H9 (cell line): ENCODE measurements around the gene RAB2B. TPM values are rescaled to one million over a fixed set of nuclear protein-coding genes. Genes with fewer than 3 reads are reported as not detected.

ENCODE experiments used
- DNase-seq: peaks from one replicate; pipeline ENCODE4 v3.0.0-alpha.2; 2017
- H2AFZ ChIP-seq: one replicate; pipeline ENCODE4 v1.6.1; 2013; ENCODE audit warnings: mild to moderate bottlenecking, low read length, control low read depth, moderate library complexity
- H2AK5ac ChIP-seq: 2 replicates; pipeline ENCODE4 v1.6.1; 2013; ENCODE audit warnings: low read length, control low read depth, mixed read lengths; ENCODE audit not compliant: insufficient read length
- H2BK120ac ChIP-seq: one replicate; pipeline ENCODE4 v1.6.1; 2013; ENCODE audit warnings: low read depth, mild to moderate bottlenecking, low read length, control low read depth, inconsistent platforms; ENCODE audit not compliant: poor library complexity, severe bottlenecking
- H2BK12ac ChIP-seq: 2 replicates; pipeline ENCODE4 v1.6.1; 2013; ENCODE audit warnings: low read length, control low read depth, mixed read lengths, low read depth; ENCODE audit not compliant: insufficient read length
- H2BK15ac ChIP-seq: 2 replicates; pipeline ENCODE4 v1.6.1; 2013; ENCODE audit warnings: low read depth, low read length, control low read depth
- H2BK20ac ChIP-seq: one replicate; pipeline ENCODE4 v1.6.1; 2013; ENCODE audit warnings: low read depth, mild to moderate bottlenecking, low read length, control low read depth, inconsistent platforms; ENCODE audit not compliant: poor library complexity, severe bottlenecking
- H2BK5ac ChIP-seq: 2 replicates; pipeline ENCODE4 v1.6.1; 2013; ENCODE audit warnings: low read length, control low read depth, mixed read lengths; ENCODE audit not compliant: insufficient read length
- H3K14ac ChIP-seq: 2 replicates; pipeline ENCODE4 v1.6.1; 2013; ENCODE audit warnings: low read length, control low read depth; ENCODE audit not compliant: insufficient read depth
- H3K18ac ChIP-seq: 2 replicates; pipeline ENCODE4 v1.6.1; 2013; ENCODE audit warnings: low read depth, mild to moderate bottlenecking, mixed read lengths, low read length, control low read depth; ENCODE audit not compliant: insufficient read length
- H3K23ac ChIP-seq: 2 replicates; pipeline ENCODE4 v1.6.1; 2013; ENCODE audit warnings: low read length, control low read depth, mixed read lengths, low read depth; ENCODE audit not compliant: insufficient read length
- H3K23me2 ChIP-seq: 2 replicates; pipeline ENCODE4 v1.6.1; 2013; ENCODE audit warnings: low read depth, mild to moderate bottlenecking, mixed read lengths, low read length, control low read depth; ENCODE audit not compliant: insufficient read length, poor library complexity, severe bottlenecking
- H3K27ac ChIP-seq: 2 replicates; pipeline ENCODE4 v1.5.1; 2013; ENCODE audit warnings: low read length, control low read depth, mixed read lengths, low read depth; ENCODE audit not compliant: insufficient read length
- H3K27me3 ChIP-seq: 2 replicates; pipeline ENCODE4 v1.6.1; 2013; ENCODE audit warnings: low read length, control low read depth, inconsistent platforms; ENCODE audit not compliant: insufficient read depth
- H3K4ac ChIP-seq: 2 replicates; pipeline ENCODE4 v1.6.1; 2013; ENCODE audit warnings: low read depth, mild to moderate bottlenecking, control low read depth, inconsistent platforms, low read length, moderate library complexity
- H3K4me1 ChIP-seq: 2 replicates; pipeline ENCODE4 v1.6.1; 2013; ENCODE audit warnings: low read length, control low read depth, inconsistent platforms; ENCODE audit not compliant: insufficient read depth
- H3K4me2 ChIP-seq: 2 replicates; pipeline ENCODE4 v1.6.1; 2013; ENCODE audit warnings: low read length, control low read depth, mixed read lengths; ENCODE audit not compliant: insufficient read length, insufficient read depth
- H3K56ac ChIP-seq: 2 replicates; pipeline ENCODE4 v1.6.1; 2013; ENCODE audit warnings: low read depth, mild to moderate bottlenecking, mixed read lengths, low read length, control low read depth; ENCODE audit not compliant: insufficient read length
- H3K79me1 ChIP-seq: 2 replicates; pipeline ENCODE4 v1.6.1; 2013; ENCODE audit warnings: low read depth, mild to moderate bottlenecking, moderate library complexity, low read length, control low read depth, inconsistent platforms; ENCODE audit not compliant: insufficient read depth, poor library complexity, severe bottlenecking
- H3K79me2 ChIP-seq: 2 replicates; pipeline ENCODE4 v1.6.1; 2013; ENCODE audit warnings: low read length, control low read depth, inconsistent platforms; ENCODE audit not compliant: insufficient read depth
- H3K9ac ChIP-seq: 2 replicates; pipeline ENCODE4 v1.6.1; 2013; ENCODE audit warnings: low read length, control low read depth, mixed read lengths; ENCODE audit not compliant: insufficient read length; ENCODE audit errors: extremely low read depth
- H3K9me3 ChIP-seq: one replicate; pipeline ENCODE4 v1.6.1; 2013; ENCODE audit warnings: low read depth, low read length, inconsistent platforms; ENCODE audit not compliant: control insufficient read depth
- H3T11ph ChIP-seq: one replicate; pipeline ENCODE4 v1.6.1; 2013; ENCODE audit warnings: mild to moderate bottlenecking, low read length, control low read depth, inconsistent platforms
- H4K20me1 ChIP-seq: one replicate; pipeline ENCODE4 v1.6.1; 2013; ENCODE audit not compliant: control insufficient read depth, insufficient read length, insufficient read depth
- H4K5ac ChIP-seq: 2 replicates; pipeline ENCODE4 v1.6.1; 2013; ENCODE audit warnings: low read depth, mild to moderate bottlenecking, mixed read lengths, low read length, control low read depth; ENCODE audit not compliant: insufficient read length
- H4K8ac ChIP-seq: replicated peaks from 2 replicates; pipeline ENCODE4 v1.6.1; 2013; ENCODE audit warnings: low read length, control low read depth, mixed read lengths, low read depth; ENCODE audit not compliant: insufficient read length
- H4K91ac ChIP-seq: 2 replicates; pipeline ENCODE4 v1.6.1; 2013; ENCODE audit warnings: low read depth, mild to moderate bottlenecking, moderate library complexity, mixed read lengths, low read length, control low read depth; ENCODE audit not compliant: insufficient read length
- H3K27ac Mint-ChIP-seq, 3 experiments: 2 replicates in 2 of 3; 3 replicates in 1 of 3; pipeline ENCODE4 v1.8.0; 2020 to 2021; ENCODE audit warnings: mixed read lengths in 3 of 3, mild to moderate bottlenecking in 1 of 3, moderate library complexity in 1 of 3
- H3K27me3 Mint-ChIP-seq: 2 replicates; pipeline ENCODE4 v1.8.0; 2021; ENCODE audit warnings: low read depth, mild to moderate bottlenecking, moderate library complexity, mixed read lengths
- H3K36me3 Mint-ChIP-seq, 3 experiments: 2 replicates in 2 of 3; 3 replicates in 1 of 3; pipeline ENCODE4 v1.8.0; 2020 to 2021; ENCODE audit warnings: low read depth in 3 of 3, mixed read lengths in 3 of 3; ENCODE audit not compliant: insufficient read depth in 1 of 3
- H3K4me1 Mint-ChIP-seq, 2 experiments: 2 replicates each; pipeline ENCODE4 v1.8.0; 2020; ENCODE audit warnings: mixed read lengths in 2 of 2
- H3K4me3 Mint-ChIP-seq, 2 experiments: 2 replicates in 1 of 2; 3 replicates in 1 of 2; pipeline ENCODE4 v1.8.0; 2020 to 2021; ENCODE audit warnings: mild to moderate bottlenecking in 2 of 2, mixed read lengths in 2 of 2, moderate library complexity in 1 of 2
- H3K9me3 Mint-ChIP-seq, 2 experiments: 2 replicates in 1 of 2; 3 replicates in 1 of 2; pipeline ENCODE4 v1.8.0; 2020; ENCODE audit warnings: mild to moderate bottlenecking in 2 of 2, mixed read lengths in 2 of 2, moderate library complexity in 1 of 2
- CTCF ChIP-seq: fragments of 200-600 bp; sonication (generic); conservative IDR thresholded peaks from 3 replicates; pipeline ENCODE4 v1.8.0; 2021; ENCODE audit warnings: antibody characterized with exemption, mild to moderate bottlenecking
- WGBS: extraction: QIAGEN DNeasy Blood & Tissue Kit; methylation state at CpG from one replicate; pipeline ENCODE4 v1.1.7; 2013; ENCODE audit warnings: missing lambda C conversion rate, low lambda C conversion rate, mixed read lengths; ENCODE audit not compliant: insufficient read length; ENCODE audit errors: extremely low coverage; 5-methylcytosine and 5-hydroxymethylcytosine counted together
- total RNA-seq: library from RNA; stranded (reverse); gene quantifications from 2 replicates; pipeline ENCODE4 v1.2.1, GENCODE V29; 2021

RAB2B gene
- total RNA-seq, 1 experiment from 2014 or later, result 27.9 TPM

- H3K4me1 Mint-ChIP-seq, result peaks cover 55 to 58% of the 10 kb centered on the region in 2 experiments
- Histone ChIP-seq H4K91ac (no peak overlapping the region), H2BK120ac (no peak overlapping the region), H2BK15ac (no peak overlapping the region), H2AK5ac (no peak overlapping the region), H4K20me1 (no peaks in the 10 kb centered on the region), H3K4me2 (peak overlapping the region; percentile 4), H2BK12ac (no peak overlapping the region), H3K9me3 (no peaks in the 10 kb centered on the region), H2BK20ac (no peak overlapping the region), H3K27ac (no peak overlapping the region), H4K8ac (no peak overlapping the region), H3K4ac (no peak overlapping the region), H3K56ac (no peak overlapping the region), H3K18ac (no peak overlapping the region), H3K27me3 (no peaks in the 10 kb centered on the region), H3K79me2 (peaks cover 9% of the 10 kb centered on the region; the same call in 1 of the 2 replicates), H3K23ac (no peak overlapping the region), H3T11ph (no peak overlapping the region), H2BK5ac (no peak overlapping the region), H4K5ac (no peak overlapping the region), H3K4me1 (peaks cover 13% of the 10 kb centered on the region; the same call in 1 of the 2 replicates), H3K14ac (no peak overlapping the region), H3K9ac (no peak overlapping the region), H2AFZ (no peak overlapping the region), H3K79me1 (peaks cover 15% of the 10 kb centered on the region), H3K23me2 (peaks cover 3% of the 10 kb centered on the region)
- H3K27ac Mint-ChIP-seq, result peak overlapping the region in 2 of 3 experiments; percentile 76 to 82; a peak in 3 of 7 replicates
- no peaks in the 10 kb centered on the region for H3K9me3 Mint-ChIP-seq
- no CpG with 5 or more reads among the region's 1 CpG for WGBS
- TF ChIP-seq CTCF, result no peak
- H3K4me3 Mint-ChIP-seq, result no peak overlapping the region
- H3K27me3 Mint-ChIP-seq, result no peaks in the 10 kb centered on the region
- DNase-seq, result no peak
- peaks cover 45 to 59% (median 54%) of the 10 kb centered on the region in 3 experiments for H3K36me3 Mint-ChIP-seq
Observed at GRCh38 chr14:21520767-21521166, 44.0 kb upstream of the RAB2B start.
